Epidermal melanocyte (primary cell): ENCODE measurements around the gene PADI6.
"Not testable (repeated sequence)": the region's sequence is repeated elsewhere in the genome, so short reads cannot be mapped to it uniquely, and the experiment has no call there.

Source experiments
- DNase-seq: peaks from one replicate; pipeline ENCODE4 v3.0.0; 2011; ENCODE audit warnings: low spot score; ENCODE audit not compliant: insufficient read length

PADI6 gene

DNA sequence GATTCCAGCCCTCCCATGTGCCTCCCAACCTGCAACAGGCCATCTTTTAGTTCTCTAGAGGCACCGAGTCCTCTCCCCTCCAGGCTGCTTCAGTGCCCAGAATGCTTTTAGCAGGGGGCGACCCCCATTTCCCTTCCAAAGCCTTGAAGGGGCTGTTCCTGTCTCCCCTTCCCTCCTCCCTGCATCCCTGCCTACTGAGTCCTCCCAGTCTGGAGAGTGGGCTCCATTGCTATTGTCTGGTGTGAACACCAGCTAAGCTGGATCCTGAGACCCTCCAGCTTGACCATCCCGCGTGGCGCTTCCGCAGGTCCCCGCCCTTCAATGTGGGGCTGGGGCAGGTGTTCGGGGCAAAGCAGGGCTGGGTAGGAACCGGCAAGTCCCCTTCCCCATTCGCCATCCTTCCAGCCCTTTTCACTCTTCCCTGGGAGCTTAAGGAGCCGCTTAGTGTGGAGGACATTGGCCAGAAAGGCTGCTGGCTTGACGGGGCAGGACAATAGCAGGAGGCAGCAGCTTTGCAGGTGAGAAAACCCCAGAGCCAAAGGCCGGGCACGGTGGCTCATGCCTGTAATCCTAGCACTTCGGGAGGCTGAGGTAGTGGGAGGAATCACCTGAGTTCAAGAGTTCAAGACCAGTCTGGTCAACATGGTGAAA, 32.2 kb downstream of the PADI6 start:
- DNase-seq: no peak

GRCh38 chr1:17404820-17405219, 32.8 kb downstream of the PADI6 start:
- DNase-seq: no peak

- DNase-seq: peak; percentile 88
Observed at GRCh38 chr1:17405898-17406759, 34.1 kb downstream of the PADI6 start.

DNA sequence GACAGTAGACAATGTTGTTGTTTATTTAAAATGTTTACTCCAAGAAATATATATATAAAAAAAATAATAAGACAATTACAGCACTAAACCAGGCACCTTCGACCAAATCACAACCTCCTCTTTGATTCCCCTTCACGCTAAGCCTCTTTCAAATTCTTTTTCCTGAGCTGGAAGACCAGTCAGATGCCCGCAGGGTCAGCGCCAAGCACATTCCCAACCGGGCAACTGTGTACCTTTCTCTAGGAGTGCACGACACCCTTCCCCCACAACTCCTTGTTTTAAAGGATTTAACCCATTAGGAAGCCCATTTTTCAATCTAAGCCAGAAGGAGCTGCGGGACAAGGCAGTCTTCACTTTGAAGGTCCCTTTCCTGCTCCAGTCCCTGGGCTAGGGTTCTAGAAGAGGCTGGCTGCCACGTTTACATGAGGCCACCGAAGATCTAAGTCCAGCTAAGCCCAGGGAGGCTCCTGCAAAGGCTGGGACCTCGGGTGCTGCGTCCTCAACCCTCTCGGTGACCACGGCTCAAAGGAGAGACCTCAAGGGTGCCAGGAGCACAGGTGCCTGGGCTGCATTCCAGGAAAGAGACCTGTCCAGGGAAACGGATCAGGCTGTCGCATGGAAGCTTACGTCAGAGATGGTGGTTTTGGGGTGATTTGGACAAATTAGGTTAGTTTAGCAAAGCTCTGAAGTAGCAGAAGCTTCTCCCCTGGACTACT, 34.9 kb downstream of the PADI6 start:
- not testable (repeated sequence) for DNase-seq

DNA sequence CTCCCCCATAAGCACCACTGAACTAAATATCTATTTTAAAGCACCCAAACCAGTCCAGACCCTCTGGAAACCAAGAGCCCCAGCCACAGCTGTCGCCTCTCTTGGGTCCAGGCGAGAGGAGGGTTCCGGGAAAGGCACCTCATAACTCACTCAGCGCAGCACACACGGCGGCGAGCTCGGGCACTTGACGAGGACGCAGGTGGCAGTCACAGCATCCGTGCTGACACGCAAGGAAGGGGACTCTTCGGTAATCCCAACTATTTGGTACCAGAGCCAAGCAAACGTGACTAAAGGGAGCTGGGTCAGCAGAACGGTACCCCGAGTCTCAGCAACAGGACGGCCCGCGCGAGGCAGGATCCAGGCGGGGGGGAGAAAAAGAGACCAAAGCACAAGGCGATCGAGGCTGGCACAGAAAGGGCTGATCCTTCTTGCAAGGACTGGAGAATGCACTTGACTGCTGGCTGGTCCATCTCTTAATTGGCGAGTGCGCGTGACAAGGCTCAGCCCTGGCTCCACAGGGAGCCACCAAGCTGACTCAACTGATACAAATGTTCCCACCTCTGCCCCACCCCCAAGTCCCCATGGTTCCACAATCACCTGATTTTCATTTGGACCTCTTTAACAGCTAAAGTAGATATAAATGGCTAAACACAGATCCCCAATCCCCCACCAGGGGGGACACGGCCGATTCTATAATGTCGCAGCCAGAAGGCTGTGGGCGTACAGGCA, 36.0 kb downstream of the PADI6 start:
- not testable (repeated sequence) for DNase-seq

- no peak for DNase-seq
Observed at GRCh38 chr1:17409391-17409811, 37.4 kb downstream of the PADI6 start.

DNA sequence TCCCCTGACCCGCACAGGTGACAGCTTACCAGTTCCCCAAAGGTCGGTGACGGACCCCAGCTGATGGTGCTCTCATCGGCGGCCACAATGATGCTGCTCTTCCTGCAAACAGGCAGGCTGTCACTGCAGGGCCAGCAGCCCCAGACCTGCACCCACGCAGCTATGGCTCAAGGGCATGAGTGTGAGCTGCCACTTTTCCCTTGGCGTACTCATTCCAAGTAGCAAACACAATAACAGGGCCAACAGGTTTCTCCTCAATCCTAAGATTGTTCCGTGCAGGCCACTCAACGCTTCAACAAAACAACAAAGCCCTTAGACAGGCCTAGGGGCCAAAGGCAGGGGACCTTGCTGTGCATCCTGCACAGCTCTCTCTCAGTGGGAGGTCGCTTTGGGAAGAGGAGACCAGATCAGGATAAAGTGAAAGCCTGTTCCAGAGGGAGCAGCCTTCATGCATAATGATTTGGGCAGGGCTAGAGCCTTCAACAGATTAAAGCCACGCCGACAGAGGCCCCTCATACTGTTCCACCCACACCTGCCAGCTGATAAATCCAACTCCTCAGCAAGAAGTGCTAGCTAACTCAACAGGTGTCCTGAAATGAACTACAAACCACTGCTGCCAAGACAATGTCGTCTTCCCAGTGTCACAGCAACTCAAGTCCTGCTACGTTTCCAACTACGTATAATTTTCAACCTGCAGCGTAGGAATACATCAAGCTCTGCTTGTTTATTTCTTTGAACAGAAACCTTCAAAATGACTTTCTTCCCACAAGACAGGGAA, 40.3 kb downstream of the PADI6 start:
- no peak for DNase-seq

DNA sequence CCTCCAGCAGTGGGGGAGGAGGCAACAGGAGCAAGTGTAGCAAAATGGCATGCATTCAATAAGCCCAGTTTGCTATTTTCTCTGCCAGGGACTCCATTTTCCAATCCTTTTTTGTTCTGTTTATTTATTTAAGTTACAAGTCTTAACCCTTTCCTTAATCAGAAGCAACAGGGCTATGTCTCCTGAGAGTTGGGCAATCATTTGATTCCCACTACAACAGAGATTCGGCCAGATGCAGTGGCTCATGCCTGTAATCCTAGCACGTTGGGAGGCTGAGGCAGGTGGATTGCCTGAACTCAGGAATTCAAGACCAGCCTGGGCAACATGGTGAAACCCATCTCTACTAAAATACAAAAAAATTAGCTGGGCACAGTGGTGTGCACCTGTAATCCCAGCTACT, 42.0 kb downstream of the PADI6 start:
- no peak for DNase-seq

DNA sequence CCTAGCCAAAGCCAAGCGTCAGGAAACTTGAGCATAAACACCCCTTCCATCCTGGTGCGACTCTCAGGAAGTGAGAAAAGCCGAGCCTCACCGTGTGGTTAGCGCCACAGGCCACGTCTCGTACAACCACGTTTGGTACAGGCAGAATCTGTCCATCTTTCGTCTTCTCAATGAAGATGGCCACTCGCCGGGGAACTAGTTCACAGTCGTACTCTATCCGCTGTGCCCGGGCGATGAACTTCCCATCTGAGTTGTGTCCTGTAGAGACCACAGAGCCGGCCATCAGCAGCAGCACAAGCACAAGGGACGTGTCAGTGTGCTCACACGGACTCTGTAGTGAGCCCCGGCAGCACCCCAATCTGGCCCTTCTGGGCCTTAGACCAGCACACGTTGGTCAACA, 44.4 kb downstream of the PADI6 start:
- no peak for DNase-seq

DNA sequence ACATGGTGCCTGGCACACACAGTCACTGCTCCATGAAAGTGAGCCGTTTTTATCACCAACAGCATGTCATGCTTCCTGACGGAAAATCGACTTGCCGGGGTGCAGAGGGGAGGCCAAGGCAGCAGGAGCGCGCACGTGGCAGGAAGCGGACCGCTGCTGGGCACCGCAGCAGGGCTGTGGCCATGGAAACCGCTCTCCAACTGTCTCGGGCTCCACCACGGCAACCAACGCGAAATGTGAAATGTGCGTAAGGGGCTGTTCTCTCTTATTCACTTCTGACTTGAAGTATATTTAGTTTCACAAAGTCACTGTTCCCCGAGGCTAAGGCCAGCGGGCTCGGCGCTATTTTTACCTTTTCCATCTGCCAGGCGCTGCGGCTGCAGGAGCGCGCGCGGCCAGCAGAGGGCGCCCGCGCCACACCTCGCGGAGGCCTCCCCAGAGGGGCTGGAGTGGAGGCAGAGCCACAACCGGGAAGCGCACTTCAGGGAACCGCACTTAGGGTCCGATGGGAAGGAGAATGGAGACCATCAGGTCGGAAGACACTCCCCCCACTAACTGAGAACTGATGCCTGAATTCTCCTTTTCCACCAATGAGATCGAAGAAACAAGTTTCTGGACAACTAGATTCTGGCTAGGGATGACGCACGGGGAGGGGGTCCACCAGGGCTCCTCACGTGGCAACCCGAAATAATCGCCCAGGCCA, 47.8 kb downstream of the PADI6 start:
- DNase-seq: peak; percentile 86

- no peak for DNase-seq
Observed at GRCh38 chr1:17420391-17420918, 48.5 kb downstream of the PADI6 start.

- DNase-seq: no peak
Observed at GRCh38 chr1:17422461-17422860, 50.5 kb downstream of the PADI6 start.

DNA sequence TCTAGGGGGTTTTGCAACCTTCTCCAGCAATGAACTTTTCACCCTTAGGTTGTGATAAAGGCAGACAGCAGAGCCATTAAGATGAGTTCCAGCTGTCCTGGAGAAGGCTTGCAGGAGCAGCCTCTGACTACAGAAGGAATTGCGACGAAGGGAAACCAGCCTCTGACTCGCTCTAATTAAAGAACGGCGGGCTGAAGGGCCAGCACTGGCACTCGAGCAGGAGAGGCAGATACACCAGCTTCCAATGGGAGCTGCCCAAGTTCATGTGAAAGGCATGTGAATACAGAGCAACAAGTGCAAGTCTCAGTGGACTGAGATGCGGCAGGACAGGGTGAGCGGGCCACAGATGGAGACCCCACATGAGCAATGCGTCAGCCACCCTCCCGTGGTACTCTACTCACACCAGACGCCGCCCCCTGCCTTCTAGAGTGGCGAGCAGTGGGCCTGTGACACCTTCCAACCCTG, 51.8 kb downstream of the PADI6 start:
- DNase-seq: no peak

DNA sequence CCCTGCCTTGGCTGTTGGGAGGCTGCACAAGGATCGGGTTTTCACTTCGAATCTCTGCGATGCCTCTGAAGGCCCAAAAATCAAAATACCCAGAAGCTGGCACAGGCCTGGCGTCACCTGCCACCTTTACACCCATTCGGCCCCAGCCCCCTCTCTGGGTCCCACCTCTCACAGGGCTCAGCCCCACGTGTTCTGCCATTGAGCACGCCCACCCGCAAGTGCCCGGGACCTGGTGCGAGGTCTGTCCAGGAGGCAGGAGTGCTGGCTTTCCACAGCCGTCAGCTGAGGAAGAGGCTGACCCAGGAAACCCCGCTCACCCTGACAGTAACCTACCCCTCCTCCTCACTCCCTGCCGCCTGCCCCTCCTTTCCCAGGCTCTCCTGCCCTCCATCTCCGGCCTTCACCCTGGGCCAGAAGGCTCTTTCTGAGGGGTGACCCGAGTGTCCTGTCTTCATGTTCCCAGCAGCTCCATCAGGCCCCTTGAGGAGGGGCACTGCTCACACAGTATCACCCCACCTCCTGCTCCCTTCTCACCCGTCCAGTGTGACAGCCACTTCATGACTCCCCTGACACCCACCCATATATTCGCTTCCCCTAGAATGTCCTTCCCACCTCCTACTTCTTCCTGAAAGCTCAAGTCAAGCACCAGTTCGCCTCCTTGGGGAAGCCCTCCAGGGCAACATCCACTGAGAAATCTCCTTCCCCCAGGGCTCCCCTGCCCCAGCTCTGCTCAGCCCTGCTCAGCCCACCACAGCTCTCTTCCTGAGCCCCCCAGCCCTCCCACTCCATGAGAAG, 54.0 kb downstream of the PADI6 start:
- DNase-seq: no peak

DNA sequence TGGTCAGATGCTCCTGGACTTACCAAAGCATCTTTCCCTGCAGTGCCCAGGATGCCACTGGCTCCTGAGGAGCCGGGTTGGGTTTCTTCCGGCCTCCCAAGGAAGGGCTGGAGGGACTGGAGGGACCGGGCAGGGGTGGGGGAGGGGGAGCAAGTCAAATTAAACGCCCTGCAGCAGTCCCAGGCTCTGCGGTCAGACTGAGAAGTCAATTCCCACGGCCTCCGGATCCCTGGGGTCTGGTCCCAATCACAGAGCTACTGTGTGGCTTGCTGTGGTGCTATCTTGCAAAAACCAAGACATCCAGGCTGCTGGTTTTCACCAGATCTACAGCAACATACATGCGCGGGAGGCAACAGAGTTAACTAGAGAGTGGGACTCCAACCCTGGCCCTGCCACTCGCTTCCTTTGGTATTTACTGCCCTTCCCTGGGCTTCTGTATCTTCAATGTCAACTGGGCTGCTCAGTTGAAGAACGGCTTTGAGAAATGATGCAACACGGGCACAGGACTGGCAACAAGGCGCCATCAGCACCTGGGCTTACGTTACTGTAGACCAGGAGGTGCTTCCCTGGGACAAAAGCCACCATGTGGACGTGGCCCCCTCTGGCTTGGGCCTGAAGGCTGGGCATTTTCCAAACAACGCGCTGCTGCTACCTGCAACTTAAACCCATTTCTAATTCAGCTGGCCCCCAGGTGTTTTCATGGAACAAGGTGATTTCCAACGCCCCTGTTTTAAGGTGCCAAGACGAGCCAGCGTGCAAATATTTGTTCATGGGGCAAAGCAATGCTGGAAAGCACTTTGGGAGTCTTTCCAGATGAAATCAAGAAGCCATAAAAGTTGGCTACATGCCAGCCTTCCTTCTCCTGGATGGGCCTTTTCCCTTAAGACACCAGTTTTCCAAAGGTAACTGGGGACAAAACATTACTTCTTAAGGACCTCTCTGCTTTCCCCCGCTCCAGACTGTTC, 56.0 kb downstream of the PADI6 start:
- no peak for DNase-seq

GRCh38 chr1:17429183-17429582, 57.2 kb downstream of the PADI6 start:
- DNase-seq: no peak

- no peak for DNase-seq
Observed at GRCh38 chr1:17432412-17432811, 60.4 kb downstream of the PADI6 start.

DNA sequence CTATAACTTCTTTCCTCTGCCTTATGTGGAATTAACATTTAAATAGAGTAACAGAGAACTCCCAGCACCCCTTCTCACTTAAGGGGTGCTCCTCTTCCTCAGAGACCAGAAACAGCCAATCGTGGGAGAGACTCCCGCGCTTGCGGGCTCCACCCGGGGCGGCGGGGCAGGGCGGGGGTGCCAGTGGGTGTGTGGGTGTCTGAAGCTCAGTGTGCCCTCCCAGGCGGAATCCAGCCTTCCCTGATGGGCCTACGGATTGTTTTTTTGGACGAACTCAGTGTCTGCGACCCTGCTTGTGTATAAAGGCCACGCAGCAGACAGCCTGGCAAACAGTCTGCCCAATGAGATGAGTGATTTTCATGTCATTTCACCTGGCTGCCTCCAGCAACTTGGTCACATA, 61.3 kb downstream of the PADI6 start:
- DNase-seq: no peak
